ENCODE results near the gene NEU2.

GRCh38 chr2:233060501-233060979 lies 28.1 kb downstream of the NEU2 start:
- TF ChIP-seq POLR2A (IDR thresholded peaks at IDR 0.05) (no peak), CTCF (IDR thresholded peaks at IDR 0.05) (no peak)

Data from thyroid gland (tissue), 4 donors.